HepG2 (cell line): ENCODE results near the gene DUSP7. TPM values are rescaled to one million over a fixed set of nuclear protein-coding genes. Genes with fewer than 3 reads are reported as not detected.
A peak's percentile ranks its signal among the peaks of the same experiment; 100 is the strongest.

Experiments
- ATAC-seq: fragments of 200-7000 bp; cut with Tn5 transposase; 3 replicates; pipeline ENCODE4 v1.9.1; 2020; ENCODE audit warnings: mild to moderate bottlenecking, moderate library complexity
- BruUV-seq: library from RNA; stranded (reverse); fragments of 400-500 nt; replicated peaks from 2 replicates; lab custom pipeline; 2021; lab: Mats Ljungman, UMichigan
- CTCF ChIA-PET: fragments of 300-600 bp; formaldehyde crosslinking; extraction: SDS; loops from one replicate; lab custom pipeline; 2021; ENCODE audit warnings: low total read pairs, inconsistent platforms, low intra/inter-chr PET ratio; lab: Yijun Ruan, JAX
- POLR2A ChIA-PET: fragments of 350-600 bp; sonication (Branson Sonifier 250); formaldehyde crosslinking; loops from one replicate; lab custom pipeline; 2020; ENCODE audit warnings: antibody characterized with exemption, inconsistent platforms; lab: Yijun Ruan, JAX
- DNase-seq: peaks from one replicate; pipeline ENCODE4 v3.0.0-alpha.2; 2015; ENCODE audit warnings: low spot score
- FAIRE-seq: peaks from 3 replicates; lab custom pipeline; 2011; peaks lifted over from hg19 to GRCh38; lab: Jason Lieb, UNC
- H2AFZ ChIP-seq: one replicate; pipeline ENCODE4 v1.6.1; 2011; ENCODE audit warnings: low read length, inconsistent platforms
- H3K27ac ChIP-seq: fragments of 300-600 bp; 3 replicates; pipeline ENCODE4 v1.8.0; 2011; ENCODE audit warnings: mixed run types, mild to moderate bottlenecking, mixed read lengths, low read length, inconsistent platforms; ENCODE audit not compliant: insufficient read depth; ENCODE audit errors: extremely low read length
- H3K27me3 ChIP-seq, 2 experiments: fragments of 200-600 bp in 1 of 2; 2 replicates in 1 of 2; 3 replicates in 1 of 2; pipeline versions ENCODE4 v1.6.0 to v1.8.0; 2011; ENCODE audit warnings: low read length in 2 of 2, mild to moderate bottlenecking in 2 of 2, moderate library complexity in 2 of 2, inconsistent platforms in 1 of 2; ENCODE audit not compliant: insufficient read depth in 2 of 2, control insufficient read depth in 1 of 2
- H3K36me3 ChIP-seq, 2 experiments: fragments of 200-600 bp in 1 of 2; replicated peaks in 1 of 2; 2 replicates in 1 of 2; 3 replicates in 1 of 2; pipeline versions ENCODE4 v1.5.1 to v1.8.0; 2011; ENCODE audit warnings: low read length in 2 of 2, inconsistent platforms in 1 of 2; ENCODE audit not compliant: insufficient read depth in 2 of 2, control insufficient read depth in 1 of 2
- H3K4me1 ChIP-seq: 2 replicates; pipeline ENCODE4 v1.5.1; 2012; ENCODE audit warnings: low read length, inconsistent platforms; ENCODE audit not compliant: insufficient read depth
- H3K4me2 ChIP-seq: 2 replicates; pipeline ENCODE4 v1.6.0; 2011; ENCODE audit warnings: low read depth, low read length, inconsistent platforms
- H3K4me3 ChIP-seq, 3 experiments: fragments of 200-600 bp in 1 of 3; sonication (generic), shearing (Covaris generic) in 1 of 3; replicated peaks in 1 of 3; 2 replicates each; pipeline ENCODE4 v1.5.1; 2011 to 2016; ENCODE audit warnings: low read length in 3 of 3, inconsistent platforms in 2 of 3, low read depth in 2 of 3, mild to moderate bottlenecking in 2 of 3, control low read depth in 1 of 3, mixed read lengths in 1 of 3; ENCODE audit not compliant: insufficient read depth in 1 of 3
- H3K79me2 ChIP-seq: one replicate; pipeline ENCODE4 v1.6.1; 2011; ENCODE audit warnings: low read length, inconsistent platforms; ENCODE audit not compliant: insufficient read depth
- H3K9ac ChIP-seq: 2 replicates; pipeline ENCODE4 v1.6.0; 2011; ENCODE audit warnings: mild to moderate bottlenecking, low read depth, low read length, inconsistent platforms; ENCODE audit not compliant: insufficient read depth
- H3K9me3 ChIP-seq: 2 replicates; pipeline ENCODE4 v1.5.1; 2012; ENCODE audit warnings: mild to moderate bottlenecking, low read length
- H4K20me1 ChIP-seq: 2 replicates; pipeline ENCODE4 v1.6.0; 2011; ENCODE audit warnings: inconsistent platforms, mild to moderate bottlenecking, low read length, moderate library complexity; ENCODE audit not compliant: insufficient read depth
- CAMTA2 ChIP-seq: sonication (generic); formaldehyde crosslinking; IDR thresholded peaks from 2 replicates; pipeline ENCODE4 v1.4.0; 2020; ENCODE audit warnings: mild to moderate bottlenecking, missing genetic modification reagents, borderline replicate concordance
- CSRNP2 ChIP-seq: sonication (generic); formaldehyde crosslinking; conservative IDR thresholded peaks from 2 replicates; pipeline ENCODE4 v1.8.0; 2022; ENCODE audit warnings: low read depth, missing genetic modification reagents
- CTCF ChIP-seq: sonication (generic); formaldehyde crosslinking; IDR thresholded peaks from 2 replicates; pipeline ENCODE4 v1.5.0; 2020; ENCODE audit warnings: mild to moderate bottlenecking, missing genetic modification reagents, moderate library complexity
- FOSL2 ChIP-seq: sonication (generic); formaldehyde crosslinking; IDR thresholded peaks from 2 replicates; pipeline ENCODE4 v1.4.0; 2020; ENCODE audit warnings: missing genetic modification reagents
- HNRNPL ChIP-seq: fragments of 200-400 bp; formaldehyde crosslinking; IDR thresholded peaks from 2 replicates; pipeline ENCODE4 v1.6.1; 2017; ENCODE audit warnings: mild to moderate bottlenecking, low read depth, low read length
- KDM2A ChIP-seq: sonication (generic); formaldehyde crosslinking; IDR thresholded peaks from 2 replicates; pipeline ENCODE4 v1.4.0; 2020; ENCODE audit warnings: low read depth, missing genetic modification reagents, borderline replicate concordance
- MTF2 ChIP-seq: sonication (generic); formaldehyde crosslinking; IDR thresholded peaks from 2 replicates; pipeline ENCODE4 v1.5.0; 2020; ENCODE audit warnings: missing genetic modification reagents, borderline replicate concordance
- NR1H2 ChIP-seq: sonication (generic); formaldehyde crosslinking; IDR thresholded peaks from 2 replicates; pipeline ENCODE4 v1.8.1; 2022; ENCODE audit warnings: low read depth, missing genetic modification reagents, borderline replicate concordance
- RAD21 ChIP-seq: fragments of 450-650 bp; formaldehyde crosslinking; IDR thresholded peaks from 2 replicates; pipeline ENCODE4 v1.5.0; 2020; ENCODE audit warnings: mild to moderate bottlenecking
- STAG1 ChIP-seq: sonication (generic); formaldehyde crosslinking; IDR thresholded peaks from 2 replicates; pipeline ENCODE4 v1.4.0; 2020; ENCODE audit warnings: missing genetic modification reagents
- ZFX ChIP-seq: sonication (generic); formaldehyde crosslinking; IDR thresholded peaks from 2 replicates; pipeline ENCODE4 v1.4.0; 2020; ENCODE audit warnings: mild to moderate bottlenecking, low read depth, missing genetic modification reagents, moderate library complexity
- ZNF687 ChIP-seq: sonication (generic); formaldehyde crosslinking; IDR thresholded peaks from 2 replicates; pipeline ENCODE4 v1.5.1; 2020; ENCODE audit warnings: mild to moderate bottlenecking, missing genetic modification reagents, moderate library complexity
- ZZZ3 ChIP-seq: sonication (generic); formaldehyde crosslinking; IDR thresholded peaks from 2 replicates; pipeline ENCODE4 v1.4.0; 2020; ENCODE audit warnings: missing genetic modification reagents, mild to moderate bottlenecking, borderline replicate concordance
- WGBS: methylation state at CpG from one replicate; pipeline ENCODE4 v1.1.6; 2017; ENCODE audit warnings: low lambda C conversion rate; 5-methylcytosine and 5-hydroxymethylcytosine counted together
- in situ Hi-C: cut with HindIII; loops from 2 replicates; pipeline ENCODE4 v1.10.0; 2017; ENCODE audit warnings: low pct_unique_long_range_greater_than_20kb; ENCODE audit not compliant: extremely low pct_ligation_motif_present
- intact Hi-C: fragments of 100-400 bp; cut with micrococcal nuclease; formaldehyde crosslinking; loops from one replicate; pipeline ENCODE4 v1.10.0; 2022; ENCODE audit not compliant: unreplicated experiment
- polyA plus RNA-seq, 8 experiments: library from polyadenylated mRNA; depleted of rRNA in 3 of 8; stranded (reverse) in 7 of 8; unstranded in 1 of 8; fragments of >200 nt; fragmentation: Illumina TruSeq in 4 of 8; extraction: Trizol in 4 of 8; gene quantifications; 2 replicates each; pipeline versions ENCODE4 v1.2.1 to v1.2.3, GENCODE V29; 2011 to 2016; ENCODE audit warnings: low read depth in 4 of 8, missing spikeins in 1 of 8, mixed read lengths in 1 of 8; ENCODE audit not compliant: insufficient read depth in 1 of 8
- total RNA-seq, 5 experiments: library from RNA; depleted of rRNA; stranded (reverse); fragments of >200 nt; fragmentation: Illumina TruSeq; extraction: Trizol; gene quantifications; 2 replicates each; pipeline ENCODE4 v1.2.3, GENCODE V29; 2016; ENCODE audit warnings: low read depth in 1 of 5

The DUSP7 gene
- total and polyA plus RNA-seq, 2 of the 13 experiments (the other 11 are each of a cell fraction or from before 2014, with no cell fraction given): 6.6 to 8.8 TPM

- peaks cover 2 to 9% of the 10 kb centered on the region in 2 experiments; a peak in 4 of 5 replicates for H3K27me3 ChIP-seq
- H3K9me3 ChIP-seq: no peaks in the 10 kb centered on the region
- H3K4me2 ChIP-seq: peak overlapping the region; percentile 41
- in situ Hi-C loops: no loop called here
- intact Hi-C loops: loop anchor here (2.0 kb wide), 1 partner anchor 49 kb away; no protein-coding TSS in a partner anchor
- H3K27ac ChIP-seq: peak overlapping the region; percentile 2
- ChIA-PET POLR2A (interaction anchor here (1.0 to 2.7 kb wide), 7 partner anchors 9 to 71 kb away, joined by 3 to 20 read pairs (median 5); partner anchors contain the start of gene RPL29), CTCF (interaction anchor here (0.9 to 1.8 kb wide), 4 partner anchors 50 to 91 kb away, joined by 3 to 14 read pairs (median 6); no protein-coding TSS in a partner anchor)
- H2AFZ ChIP-seq: no peak overlapping the region
- 89% methylated on average over 25 of the region's 31 CpGs for WGBS
- no peak overlapping the region for H3K4me3 ChIP-seq
- FAIRE-seq: peak; percentile 62
- no peaks in the 10 kb centered on the region for H4K20me1 ChIP-seq
- ATAC-seq: peak; percentile 10; the same call in 1 of the 3 replicates
- H3K9ac ChIP-seq: peak overlapping the region; percentile 3; the same call in 1 of the 2 replicates
- H3K79me2 ChIP-seq: no peaks in the 10 kb centered on the region
- no peak for DNase-seq
- TF ChIP-seq ZFX (CRISPR knock-in tag) (0 out of 2 replicates have a peak, but pooled peaks have one; percentile 19), CTCF (peak; percentile 78), HNRNPL (peak; percentile 93), STAG1 (CRISPR knock-in tag) (peak; percentile 78), CAMTA2 (CRISPR knock-in tag) (0 out of 2 replicates have a peak, but pooled peaks have one; percentile 32), MTF2 (CRISPR knock-in tag) (no peak), FOSL2 (peak; percentile 49), CSRNP2 (CRISPR knock-in tag) (no peak), ZNF687 (CRISPR knock-in tag) (peak; percentile 18; the same call in 1 of the 2 replicates), ZZZ3 (CRISPR knock-in tag) (no peak), KDM2A (CRISPR knock-in tag) (peak; percentile 34; the same call in 1 of the 2 replicates), RAD21 (CRISPR knock-in tag) (0 out of 2 replicates have a peak, but pooled peaks have one; percentile 26), NR1H2 (CRISPR knock-in tag) (no peak)
- TF ChIP-seq, all 625 proteins: peak for 9
- H3K36me3 ChIP-seq: peaks cover 12 to 30% of the 10 kb centered on the region in 2 experiments; a peak in 4 of 5 replicates
- BruUV-seq: no TSS peak
- H3K4me1 ChIP-seq: peaks cover 53% of the 10 kb centered on the region
These were observed 2.8 kb downstream of the DUSP7 start for GRCh38 chr3:52053307-52054304.
